Trophoblast cell (in vitro differentiated cells and primary cell): ENCODE results near the gene SPAG16. TPM values are rescaled to one million over a fixed set of nuclear protein-coding genes. Genes with fewer than 3 reads are reported as not detected.

Experiments used
- DNase-seq, 2 donors: peaks; one replicate each; pipeline ENCODE4 v3.0.0-alpha.2; 2016
- H2AFZ ChIP-seq: 2 replicates; pipeline ENCODE4 v1.6.1; 2013; ENCODE audit warnings: low read length, moderate library complexity, mild to moderate bottlenecking; ENCODE audit not compliant: insufficient read depth, poor library complexity
- H2AK5ac ChIP-seq: 2 replicates; pipeline ENCODE4 v1.6.1; 2013; ENCODE audit warnings: mild to moderate bottlenecking, low read length
- H2BK120ac ChIP-seq: 2 replicates; pipeline ENCODE4 v1.6.1; 2013; ENCODE audit warnings: low read length, mild to moderate bottlenecking, moderate library complexity; ENCODE audit not compliant: insufficient read depth, poor library complexity
- H2BK12ac ChIP-seq: 2 replicates; pipeline ENCODE4 v1.6.1; 2013; ENCODE audit warnings: mild to moderate bottlenecking, low read length, moderate library complexity
- H2BK5ac ChIP-seq: 2 replicates; pipeline ENCODE4 v1.6.1; 2013; ENCODE audit warnings: low read length, low read depth, moderate library complexity, mild to moderate bottlenecking; ENCODE audit not compliant: poor library complexity
- H3K14ac ChIP-seq: 2 replicates; pipeline ENCODE4 v1.6.1; 2013; ENCODE audit warnings: mild to moderate bottlenecking, low read length
- H3K18ac ChIP-seq: 2 replicates; pipeline ENCODE4 v1.6.1; 2013; ENCODE audit warnings: mild to moderate bottlenecking, low read length
- H3K23ac ChIP-seq: 2 replicates; pipeline ENCODE4 v1.6.1; 2013; ENCODE audit warnings: low read length
- H3K27ac ChIP-seq: 2 replicates; pipeline ENCODE4 v1.5.1; 2013; ENCODE audit warnings: low read depth, mild to moderate bottlenecking, inconsistent platforms, low read length, moderate library complexity
- H3K27me3 ChIP-seq: 2 replicates; pipeline ENCODE4 v1.6.1; 2013; ENCODE audit warnings: inconsistent platforms, mild to moderate bottlenecking, low read length, moderate library complexity; ENCODE audit not compliant: insufficient read depth
- H3K36me3 ChIP-seq, 2 experiments: 1 replicate in 1 of 2; 2 replicates in 1 of 2; pipeline ENCODE4 v1.6.1; 2013; ENCODE audit warnings: low read length in 2 of 2, mild to moderate bottlenecking in 2 of 2, moderate library complexity in 1 of 2; ENCODE audit not compliant: insufficient read depth in 2 of 2, control insufficient read depth in 1 of 2
- H3K4ac ChIP-seq: 2 replicates; pipeline ENCODE4 v1.6.1; 2013; ENCODE audit warnings: low read depth, mild to moderate bottlenecking, low read length, moderate library complexity
- H3K4me1 ChIP-seq, 2 experiments: 1 replicate in 1 of 2; 2 replicates in 1 of 2; pipeline ENCODE4 v1.6.1; 2013; ENCODE audit warnings: low read length in 2 of 2, mild to moderate bottlenecking in 2 of 2, moderate library complexity in 1 of 2; ENCODE audit not compliant: insufficient read depth in 2 of 2, control insufficient read depth in 1 of 2
- H3K4me2 ChIP-seq: 2 replicates; pipeline ENCODE4 v1.6.1; 2013; ENCODE audit warnings: inconsistent platforms, mild to moderate bottlenecking, low read length, moderate library complexity
- H3K4me3 ChIP-seq: 2 replicates; pipeline ENCODE4 v1.5.1; 2013; ENCODE audit warnings: mild to moderate bottlenecking, low read depth, low read length, inconsistent platforms
- H3K79me1 ChIP-seq: one replicate; pipeline ENCODE4 v1.6.1; 2013; ENCODE audit warnings: low read length
- H3K79me2 ChIP-seq: 2 replicates; pipeline ENCODE4 v1.6.1; 2013; ENCODE audit warnings: low read length, mild to moderate bottlenecking; ENCODE audit not compliant: control insufficient read depth, insufficient read depth, poor library complexity
- H3K9ac ChIP-seq: 2 replicates; pipeline ENCODE4 v1.6.1; 2013; ENCODE audit warnings: mild to moderate bottlenecking, low read length
- H3K9me3 ChIP-seq: 2 replicates; pipeline ENCODE4 v1.6.1; 2013; ENCODE audit warnings: low read depth, mild to moderate bottlenecking, control low read depth, inconsistent platforms, low read length; ENCODE audit not compliant: insufficient read depth
- H4K12ac ChIP-seq: 2 replicates; pipeline ENCODE4 v1.6.1; 2013; ENCODE audit warnings: low read depth, mild to moderate bottlenecking, low read length, moderate library complexity
- H4K8ac ChIP-seq: 2 replicates; pipeline ENCODE4 v1.6.1; 2013; ENCODE audit warnings: low read depth, mild to moderate bottlenecking, low read length, moderate library complexity
- H4K91ac ChIP-seq: one replicate; pipeline ENCODE4 v1.6.1; 2013; ENCODE audit warnings: low read depth, mild to moderate bottlenecking, low read length, moderate library complexity
- WGBS: extraction: QIAGEN DNeasy Blood & Tissue Kit; methylation state at CpG from one replicate; pipeline ENCODE4 v1.1.7; 2013; ENCODE audit warnings: missing lambda C conversion rate; ENCODE audit not compliant: insufficient read length, insufficient coverage; ENCODE audit errors: extremely low coverage; 5-methylcytosine and 5-hydroxymethylcytosine counted together
- polyA plus RNA-seq: library from polyadenylated mRNA; stranded (reverse); fragments of 200-250 nt; gene quantifications from 2 replicates; pipeline ENCODE4 v1.2.3, GENCODE V29; 2013

The SPAG16 gene
- 35.1 and 37.3 TPM in 2 replicates for polyA plus RNA-seq

DNA sequence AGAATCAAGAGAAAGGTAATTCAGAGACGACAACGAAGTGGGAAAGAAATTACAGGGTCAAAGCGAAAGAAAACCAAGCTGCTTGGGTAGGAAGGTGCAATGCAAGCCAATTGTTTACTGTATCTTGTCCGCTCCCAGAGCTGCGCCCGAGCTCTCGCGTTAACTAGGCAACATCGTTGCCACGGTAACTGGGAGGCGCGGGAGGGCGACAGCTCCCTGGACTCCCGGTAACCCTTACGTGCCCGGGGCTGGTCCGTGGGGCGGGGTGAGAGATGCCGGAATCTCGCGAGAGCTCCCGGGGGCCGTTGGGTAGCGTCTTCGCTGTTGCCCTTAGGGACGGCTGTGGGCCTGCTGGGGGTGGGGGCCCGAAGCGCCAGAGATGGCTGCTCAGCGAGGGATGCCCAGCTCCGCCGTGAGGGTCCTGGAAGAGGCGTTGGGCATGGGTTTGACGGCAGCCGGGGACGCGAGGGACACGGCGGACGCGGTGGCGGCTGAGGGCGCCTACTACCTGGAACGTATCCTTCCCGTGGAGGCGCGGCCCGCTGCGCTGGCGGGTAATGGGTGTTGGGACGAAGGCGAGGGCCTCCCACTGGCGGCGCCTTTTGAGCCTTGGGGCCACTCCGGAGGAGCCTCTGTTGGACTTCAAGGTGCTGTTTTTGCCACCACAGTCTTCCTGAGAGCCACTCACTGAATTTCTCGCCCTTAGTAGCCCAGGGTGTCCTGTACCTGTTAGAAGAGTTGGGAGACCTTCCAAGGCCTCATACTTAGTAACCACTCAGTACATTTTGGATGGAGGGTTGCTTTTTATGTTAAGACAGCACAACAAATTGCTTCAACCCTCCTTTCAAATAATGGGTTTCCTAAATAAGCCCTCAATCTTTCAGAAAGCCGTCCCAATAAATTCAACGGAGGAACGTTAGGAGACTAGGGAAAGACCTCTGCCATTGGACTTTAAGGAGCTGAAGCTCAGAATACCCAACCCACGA lies at the start of gene SPAG16:
SPAG16 (plus strand) TSS at position 360 of the 986 bp plus-strand sequence.
- Histone ChIP-seq H3K4me2 (peak within 1 kb of the TSS; percentile 75), H3K14ac (peak within 1 kb of the TSS; percentile 76), H3K4me3 (peak within 1 kb of the TSS; percentile 92), H2AFZ (peak within 1 kb of the TSS; percentile 74), H2BK12ac (no peak within 1 kb of the TSS), H3K4me1 (no peaks in the 10 kb centered on the region), H3K4ac (peak within 1 kb of the TSS; percentile 64), H2BK5ac (peak within 1 kb of the TSS; percentile 47), H3K9me3 (no peaks in the 10 kb centered on the region), H2AK5ac (no peak within 1 kb of the TSS), H3K9ac (peak within 1 kb of the TSS; percentile 77), H3K36me3 (no peaks in the 10 kb centered on the region), H2BK120ac (peak within 1 kb of the TSS; percentile 36), H4K8ac (peak within 1 kb of the TSS; percentile 93), H4K91ac (peak within 1 kb of the TSS; percentile 44), H3K27ac (peak within 1 kb of the TSS; percentile 57), H3K79me1 (peaks cover 4% of the 10 kb centered on the region), H4K12ac (peak within 1 kb of the TSS; percentile 63), H3K18ac (peak within 1 kb of the TSS; percentile 67), H3K23ac (no peak within 1 kb of the TSS), H3K79me2 (peaks cover 2% of the 10 kb centered on the region), H3K27me3 (no peaks in the 10 kb centered on the region)
- no CpG with 5 or more reads among the region's 59 CpGs for WGBS
- peak; percentile 92 to 98 for DNase-seq

DNA sequence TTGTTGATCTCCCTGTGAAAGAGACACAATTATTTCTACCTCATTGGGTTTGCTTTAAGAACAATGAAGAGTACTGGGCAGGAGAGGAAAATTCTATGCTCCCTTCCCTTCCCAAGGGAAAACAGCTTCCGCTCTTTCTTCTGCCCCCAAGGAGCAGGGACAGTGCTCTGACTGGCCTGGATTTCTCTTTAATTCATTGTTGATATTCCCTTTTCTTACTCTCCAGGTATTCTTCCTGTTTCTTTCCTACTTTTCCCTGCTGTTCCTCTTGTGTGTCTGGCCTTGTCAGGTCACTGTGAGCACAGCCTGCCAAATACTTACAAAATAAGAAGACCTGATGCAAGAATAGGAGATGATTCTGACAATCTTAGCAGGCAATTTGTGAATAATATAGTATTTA lies 49.6 kb upstream of the SPAG16 start:
- H3K18ac ChIP-seq: no peak overlapping the region
- H2BK5ac ChIP-seq: no peak overlapping the region
- H3K4me2 ChIP-seq: no peak overlapping the region
- H3K23ac ChIP-seq: no peak overlapping the region
- H3K79me2 ChIP-seq: no peaks in the 10 kb centered on the region
- no peak overlapping the region for H3K9ac ChIP-seq
- no peak overlapping the region for H2BK120ac ChIP-seq
- peak overlapping the region; percentile 14 for H4K91ac ChIP-seq
- H3K14ac ChIP-seq: no peak overlapping the region
- H3K27ac ChIP-seq: no peak overlapping the region
- no peak overlapping the region for H4K12ac ChIP-seq
- peaks cover 0 to 1% of the 10 kb centered on the region in 2 experiments for H3K4me1 ChIP-seq
- no peak overlapping the region for H4K8ac ChIP-seq
- WGBS: no CpG with 5 or more reads among the region's 1 CpG
- no peak overlapping the region for H3K4ac ChIP-seq
- no peak overlapping the region for H3K4me3 ChIP-seq
- peak overlapping the region; percentile 90 for H2AFZ ChIP-seq
- no peaks in the 10 kb centered on the region for H3K27me3 ChIP-seq
- no peak overlapping the region for H2AK5ac ChIP-seq
- peak overlapping the region; percentile 49 for H2BK12ac ChIP-seq
- peaks cover 3% of the 10 kb centered on the region for H3K79me1 ChIP-seq
- H3K9me3 ChIP-seq: no peaks in the 10 kb centered on the region
- no peaks in the 10 kb centered on the region for H3K36me3 ChIP-seq
- DNase-seq: no peak

DNA sequence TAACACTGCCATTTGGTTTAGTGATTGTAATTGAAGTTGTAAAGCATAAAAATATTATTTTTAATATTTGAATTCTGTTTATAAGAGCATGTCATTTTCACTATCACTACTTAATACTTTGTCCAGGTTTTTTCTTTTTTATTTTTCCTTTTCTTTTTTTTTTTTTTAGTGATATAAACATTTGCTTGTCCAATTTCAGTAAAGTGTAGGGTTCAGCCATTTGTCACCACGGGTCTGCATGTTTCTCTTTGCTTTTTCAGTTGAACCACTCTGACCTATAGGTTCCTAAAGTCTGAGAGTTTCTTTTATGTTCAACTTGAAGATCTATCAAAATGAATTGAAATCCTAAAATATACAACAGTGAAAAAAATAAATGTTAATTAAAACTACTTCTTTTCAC lies 48.5 kb upstream of the SPAG16 start:
- Histone ChIP-seq H3K23ac (no peak overlapping the region), H3K4me3 (no peak overlapping the region), H3K27ac (no peak overlapping the region), H3K79me1 (peaks cover 4% of the 10 kb centered on the region), H4K12ac (no peak overlapping the region), H2AFZ (no peak overlapping the region), H3K27me3 (no peaks in the 10 kb centered on the region), H3K79me2 (no peaks in the 10 kb centered on the region), H2BK12ac (no peak overlapping the region), H3K14ac (no peak overlapping the region), H4K91ac (no peak overlapping the region), H3K36me3 (no peaks in the 10 kb centered on the region), H2BK5ac (no peak overlapping the region), H3K4ac (no peak overlapping the region), H3K9me3 (no peaks in the 10 kb centered on the region), H2AK5ac (no peak overlapping the region), H3K9ac (no peak overlapping the region), H3K4me1 (peaks cover 0 to 1% of the 10 kb centered on the region in 2 experiments), H4K8ac (no peak overlapping the region), H2BK120ac (no peak overlapping the region), H3K4me2 (no peak overlapping the region), H3K18ac (no peak overlapping the region)
- DNase-seq: no peak
- WGBS: no CpG with 5 or more reads among the region's 1 CpG

DNA sequence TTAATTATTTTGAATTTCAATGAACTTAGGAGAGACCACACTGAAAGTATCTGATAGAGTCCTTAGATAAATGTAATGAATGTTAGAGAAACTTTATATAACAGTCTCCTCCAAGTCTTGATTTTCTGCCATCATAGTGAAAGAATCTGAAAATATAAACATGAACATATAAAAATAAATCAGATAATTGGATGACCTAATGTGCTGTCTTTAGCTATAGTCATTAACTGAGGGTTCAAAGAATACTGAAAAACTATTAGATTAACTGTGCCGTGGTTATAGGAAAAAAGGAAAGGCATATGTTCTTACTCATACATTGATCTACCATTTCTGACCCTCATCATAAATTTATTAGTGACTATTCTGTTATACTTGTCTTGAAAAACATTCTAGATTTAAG lies 47.0 kb upstream of the SPAG16 start:
- no peak overlapping the region for H4K91ac ChIP-seq
- no peak overlapping the region for H2BK12ac ChIP-seq
- no peaks in the 10 kb centered on the region for H3K9me3 ChIP-seq
- H2AFZ ChIP-seq: no peak overlapping the region
- peaks cover 0 to 1% of the 10 kb centered on the region in 2 experiments for H3K4me1 ChIP-seq
- no peak for DNase-seq
- no peaks in the 10 kb centered on the region for H3K36me3 ChIP-seq
- no peak overlapping the region for H3K27ac ChIP-seq
- no peaks in the 10 kb centered on the region for H3K27me3 ChIP-seq
- no peaks in the 10 kb centered on the region for H3K79me2 ChIP-seq
- H2BK120ac ChIP-seq: no peak overlapping the region
- H3K18ac ChIP-seq: no peak overlapping the region
- no peak overlapping the region for H4K8ac ChIP-seq
- no peak overlapping the region for H3K9ac ChIP-seq
- H3K79me1 ChIP-seq: peaks cover 4% of the 10 kb centered on the region
- H4K12ac ChIP-seq: no peak overlapping the region
- no peak overlapping the region for H3K4me2 ChIP-seq
- no peak overlapping the region for H3K4ac ChIP-seq
- H3K14ac ChIP-seq: no peak overlapping the region
- H3K4me3 ChIP-seq: no peak overlapping the region
- WGBS: no CpG with 5 or more reads among the region's 1 CpG
- H2AK5ac ChIP-seq: no peak overlapping the region
- H3K23ac ChIP-seq: no peak overlapping the region
- no peak overlapping the region for H2BK5ac ChIP-seq
